Ovary (tissue), 9 donors: ENCODE data around the gene CSTB. TPM values are rescaled to one million over a fixed set of nuclear protein-coding genes. Genes with fewer than 3 reads are reported as not detected.

Experiments
- DNase-seq, 5 donors: peaks; one replicate each; pipeline ENCODE4 v3.0.0-alpha.2; 2019 to 2020
- H3K27ac ChIP-seq, 2 donors: fragments of 200-600 bp; one replicate each; pipeline versions ENCODE4 v1.5.1 to v1.8.0; 2019 to 2022
- H3K27me3 ChIP-seq: fragments of 200-600 bp; one replicate; pipeline ENCODE4 v1.8.0; 2022
- H3K36me3 ChIP-seq: fragments of 200-600 bp; sonication (generic); one replicate; pipeline ENCODE4 v1.5.1; 2019
- H3K4me1 ChIP-seq: one replicate; pipeline ENCODE4 v1.8.1; 2013; ENCODE audit warnings: mild to moderate bottlenecking, moderate library complexity; ENCODE audit not compliant: insufficient read depth
- H3K4me3 ChIP-seq: fragments of 200-600 bp; sonication (generic); one replicate; pipeline ENCODE4 v1.5.1; 2017
- H3K9me3 ChIP-seq, 2 donors: fragments of 200-600 bp in 1 of 2; sonication (generic) in 1 of 2; one replicate each; pipeline versions ENCODE4 v1.5.1 to v1.8.1; 2013 to 2019; ENCODE audit warnings: mild to moderate bottlenecking in 1 of 2, moderate library complexity in 1 of 2
- EP300 ChIP-seq: sonication (generic); formaldehyde crosslinking; IDR thresholded peaks from one replicate; pipeline ENCODE4 v1.6.1; 2017; ENCODE audit warnings: antibody characterized with exemption
- POLR2A ChIP-seq: fragments of 450-650 bp; IDR thresholded peaks from one replicate; pipeline ENCODE4 v1.6.1; 2017; ENCODE audit warnings: antibody characterized with exemption, mild to moderate bottlenecking, moderate library complexity
- WGBS, 3 donors: extraction: QIAGEN DNeasy Blood & Tissue Kit in 1 of 3; methylation state at CpG; one replicate each; pipeline versions ENCODE4 v1.1.5 to v1.1.7; 2013 to 2017; 5-methylcytosine and 5-hydroxymethylcytosine counted together
- intact Hi-C, 4 donors: fragments of 100-400 bp; cut with DNase I; formaldehyde crosslinking; loops; one replicate each; pipeline versions ENCODE4 v1.11.0 to v1.15.1; 2022 to 2023
- polyA plus RNA-seq, 2 donors: library from polyadenylated mRNA; stranded (reverse); fragments of 200-250 nt in 1 of 2; fragments of 350-450 nt in 1 of 2; fragmentation: Illumina TruSeq in 1 of 2; extraction: RNeasy Lipid Tissue Mini Kit (QIAGEN cat#74804) in 1 of 2; gene quantifications; one replicate each; pipeline ENCODE4 v1.2.3, GENCODE V29; 2013 to 2014
- total RNA-seq, 7 donors: library from RNA; depleted of rRNA in 2 of 7; stranded (reverse); fragments of >200 nt in 2 of 7; fragmentation: NEBNext Ultra II Directional in 3 of 7; extraction: Animal tissue kit (Norgen Biotek cat#: 25700) in 3 of 7; gene quantifications; one replicate each; pipeline versions ENCODE4 v1.1.0 to v1.2.4, GENCODE V29; 2016 to 2023
- TF ChIP-seq, protein P1 (sequence below), 3 donors: fragments of 450-650 bp in 2 of 3; fragments of 200-600 bp in 1 of 3; IDR thresholded peaks; one replicate each; pipeline versions ENCODE4 v1.5.1 to v1.8.0; 2016 to 2022; ENCODE audit warnings: antibody characterized with exemption in 3 of 3, mild to moderate bottlenecking in 1 of 3
- donor health status: DM: no; HTN: no; CAD: no; lungs with moderate emphysema.
- donor health status: DM: no; HTN: no; CAD: no.
- donor health status: Bipolar disorder and iron deficiency.
- donor health status: DM: yes; HTN: yes; CAD: no.
- donor health status: DM: no; HTN: no; CAD: no.
- donor health status: DM: yes; HTN: yes; CAD: no.

Gene CSTB
- total and polyA plus RNA-seq, 9 donors, result 7.2 to 81.8 (median 37.4) TPM

DNA sequence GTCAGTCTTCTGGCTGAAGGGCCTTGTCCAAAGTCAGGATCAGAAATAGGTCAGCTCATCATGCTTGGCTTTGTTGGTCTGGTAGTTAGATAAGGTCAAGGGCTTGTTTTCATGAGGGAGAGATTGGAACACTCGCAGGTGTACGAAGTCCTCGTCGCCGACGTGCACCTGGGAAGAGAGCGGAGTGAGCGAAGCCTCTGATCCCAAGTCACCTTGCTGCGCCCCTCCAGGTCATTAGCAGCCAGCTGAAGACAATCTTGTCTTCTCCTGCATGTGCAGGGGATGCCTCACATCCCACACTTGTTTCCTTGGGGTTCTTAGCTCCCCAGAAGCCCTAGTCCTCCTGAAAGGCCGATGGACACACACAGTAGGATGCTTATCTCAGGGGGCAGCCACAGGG lies 1.9 kb downstream of the CSTB start:
- TF ChIP-seq EP300, result no peak
- Histone ChIP-seq H3K9me3 (no peaks in the 10 kb centered on the region), H3K36me3 (no peaks in the 10 kb centered on the region), H3K27ac (no peak overlapping the region), H3K4me1 (no peaks in the 10 kb centered on the region), H3K27me3 (no peaks in the 10 kb centered on the region), H3K4me3 (no peak overlapping the region)
- intact Hi-C loops, result no loop called here
- 92 to 96% (median 93%) methylated on average over 10 of the region's 10 CpGs for WGBS, 3 donors
- DNase-seq, result no peak

- TF ChIP-seq POLR2A (no peak), EP300 (no peak)
- TF ChIP-seq, protein P1, sequence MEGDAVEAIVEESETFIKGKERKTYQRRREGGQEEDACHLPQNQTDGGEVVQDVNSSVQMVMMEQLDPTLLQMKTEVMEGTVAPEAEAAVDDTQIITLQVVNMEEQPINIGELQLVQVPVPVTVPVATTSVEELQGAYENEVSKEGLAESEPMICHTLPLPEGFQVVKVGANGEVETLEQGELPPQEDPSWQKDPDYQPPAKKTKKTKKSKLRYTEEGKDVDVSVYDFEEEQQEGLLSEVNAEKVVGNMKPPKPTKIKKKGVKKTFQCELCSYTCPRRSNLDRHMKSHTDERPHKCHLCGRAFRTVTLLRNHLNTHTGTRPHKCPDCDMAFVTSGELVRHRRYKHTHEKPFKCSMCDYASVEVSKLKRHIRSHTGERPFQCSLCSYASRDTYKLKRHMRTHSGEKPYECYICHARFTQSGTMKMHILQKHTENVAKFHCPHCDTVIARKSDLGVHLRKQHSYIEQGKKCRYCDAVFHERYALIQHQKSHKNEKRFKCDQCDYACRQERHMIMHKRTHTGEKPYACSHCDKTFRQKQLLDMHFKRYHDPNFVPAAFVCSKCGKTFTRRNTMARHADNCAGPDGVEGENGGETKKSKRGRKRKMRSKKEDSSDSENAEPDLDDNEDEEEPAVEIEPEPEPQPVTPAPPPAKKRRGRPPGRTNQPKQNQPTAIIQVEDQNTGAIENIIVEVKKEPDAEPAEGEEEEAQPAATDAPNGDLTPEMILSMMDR (IDR thresholded peaks at IDR 0.05), result no peak
- no peaks in the 10 kb centered on the region for H3K36me3 ChIP-seq
- no peak overlapping the region for H3K27ac ChIP-seq
- no peak overlapping the region for H3K4me3 ChIP-seq
- no peaks in the 10 kb centered on the region for H3K9me3 ChIP-seq
- 60 to 63% (median 61%) methylated on average over 6 of the region's 6 CpGs for WGBS, 3 donors
- H3K27me3 ChIP-seq, result no peaks in the 10 kb centered on the region
- intact Hi-C loops, result no loop called here
- no peak for DNase-seq
- H3K4me1 ChIP-seq, result no peaks in the 10 kb centered on the region
Measured at GRCh38 chr21:43772425-43772821, 3.7 kb downstream of the CSTB start.

GRCh38 chr21:43771698-43772424 lies 4.2 kb downstream of the CSTB start:
- Histone ChIP-seq H3K9me3 (no peaks in the 10 kb centered on the region), H3K36me3 (no peaks in the 10 kb centered on the region), H3K27me3 (no peaks in the 10 kb centered on the region), H3K4me3 (no peak overlapping the region), H3K4me1 (peaks cover 5% of the 10 kb centered on the region), H3K27ac (no peak overlapping the region)
- TF ChIP-seq, protein P1 (IDR thresholded peaks at IDR 0.05), result no peak
- TF ChIP-seq EP300 (no peak), POLR2A (no peak)
- intact Hi-C loops, result no loop called here
- DNase-seq, result no peak
- 81 to 84% (median 83%) methylated on average over 13 of the region's 13 CpGs for WGBS, 3 donors

- no peak for DNase-seq
- no peaks in the 10 kb centered on the region for H3K9me3 ChIP-seq
- no peak overlapping the region for H3K4me3 ChIP-seq
- H3K27me3 ChIP-seq, result no peaks in the 10 kb centered on the region
- intact Hi-C loops, result no loop called here
- H3K4me1 ChIP-seq, result peaks cover 7% of the 10 kb centered on the region
- WGBS, 3 donors, result 74 to 75% (median 74%) methylated on average over 13 of the region's 13 CpGs
- TF ChIP-seq POLR2A, result no peak
- TF ChIP-seq, protein P1 (IDR thresholded peaks at IDR 0.05), result no peak
- TF ChIP-seq EP300, result no peak
- H3K36me3 ChIP-seq, result no peaks in the 10 kb centered on the region
- no peak overlapping the region for H3K27ac ChIP-seq
Measured at GRCh38 chr21:43771199-43771675, 4.9 kb downstream of the CSTB start.

DNA sequence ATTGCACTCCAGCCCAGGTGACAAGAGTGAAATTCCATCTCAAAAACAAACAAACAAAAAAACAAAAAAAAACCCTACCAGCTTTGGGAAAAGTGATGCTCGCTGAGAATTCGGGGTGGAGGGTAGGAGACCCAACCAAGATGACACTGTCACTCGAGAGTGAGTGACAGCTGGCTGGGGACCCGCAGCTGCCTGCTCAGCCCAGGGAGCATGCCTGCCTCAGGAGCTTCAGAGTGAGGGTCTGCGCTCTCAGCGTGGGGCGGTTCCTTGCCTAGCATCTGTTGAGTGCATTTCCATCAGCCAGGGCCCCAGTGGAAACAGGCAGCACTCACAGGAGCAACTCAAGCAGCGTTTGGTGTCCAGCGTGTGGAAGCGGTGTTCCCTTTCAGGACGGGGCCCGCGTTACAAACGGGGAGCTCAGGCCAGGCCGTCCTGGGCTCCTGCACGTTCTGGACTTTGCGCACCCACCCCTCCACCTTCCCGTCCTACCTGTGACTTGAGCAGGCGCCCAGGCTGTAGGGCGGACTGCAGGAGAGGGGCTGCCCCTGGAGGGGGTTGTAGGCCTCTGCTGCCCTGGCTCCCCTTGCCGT lies 5.9 kb downstream of the CSTB start:
- Histone ChIP-seq H3K4me1 (peaks cover 7% of the 10 kb centered on the region), H3K36me3 (no peaks in the 10 kb centered on the region), H3K27ac (no peak overlapping the region), H3K4me3 (no peak overlapping the region), H3K9me3 (no peaks in the 10 kb centered on the region), H3K27me3 (no peaks in the 10 kb centered on the region)
- WGBS, 3 donors, result 84 to 87% (median 85%) methylated on average over 21 of the region's 21 CpGs
- DNase-seq, result no peak
- TF ChIP-seq EP300, result no peak
- TF ChIP-seq, protein P1 (IDR thresholded peaks at IDR 0.05), result no peak
- TF ChIP-seq POLR2A, result no peak
- intact Hi-C loops, result no loop called here
